Natural killer cell (primary cell): ENCODE results near the gene MANSC4. TPM values are rescaled to one million over a fixed set of nuclear protein-coding genes. Genes with fewer than 3 reads are reported as not detected.
A peak's percentile ranks its signal among the peaks of the same experiment; 100 is the strongest.

Experiments
- ATAC-seq, 3 donors: fragments of 150-1000 bp in 2 of 3; fragments of 200-7000 bp in 1 of 3; cut with Tn5 transposase; 1 replicate in 1 of 3; 2 replicates in 2 of 3; pipeline ENCODE4 v1.10.0; 2021; ENCODE audit warnings: mild to moderate bottlenecking in 2 of 3, moderate library complexity in 2 of 3
- DNase-seq, 2 donors: peaks; one replicate each; pipeline versions ENCODE4 v3.0.0 to v3.0.0-alpha.2; 2013 to 2021; ENCODE audit warnings: mixed read lengths in 1 of 2
- H3K27ac ChIP-seq: one replicate; pipeline ENCODE4 v1.5.1; 2013; ENCODE audit warnings: mild to moderate bottlenecking, low read length
- H3K27me3 ChIP-seq: one replicate; pipeline ENCODE4 v1.6.1; 2013; ENCODE audit warnings: low read length; ENCODE audit not compliant: control insufficient read depth, insufficient read depth
- H3K36me3 ChIP-seq: one replicate; pipeline ENCODE4 v1.6.1; 2013; ENCODE audit warnings: low read length; ENCODE audit not compliant: control insufficient read depth, insufficient read depth
- H3K4me1 ChIP-seq: one replicate; pipeline ENCODE4 v1.6.1; 2013; ENCODE audit warnings: low read length; ENCODE audit not compliant: control insufficient read depth, insufficient read depth
- H3K4me3 ChIP-seq: one replicate; pipeline ENCODE4 v1.5.1; 2013; ENCODE audit warnings: low read length
- H3K9me3 ChIP-seq: one replicate; pipeline ENCODE4 v1.6.1; 2013; ENCODE audit warnings: low read length; ENCODE audit not compliant: control insufficient read depth, insufficient read depth
- H3K27ac Mint-ChIP-seq, 2 donors: one replicate each; pipeline ENCODE4 v1.8.0; 2022; ENCODE audit warnings: mild to moderate bottlenecking in 2 of 2, mixed read lengths in 2 of 2, moderate library complexity in 1 of 2
- H3K27me3 Mint-ChIP-seq, 2 donors: one replicate each; pipeline ENCODE4 v1.8.0; 2022; ENCODE audit warnings: low read depth in 2 of 2, mixed read lengths in 2 of 2
- H3K36me3 Mint-ChIP-seq: one replicate; pipeline ENCODE4 v1.8.0; 2022; ENCODE audit warnings: mixed read lengths
- H3K4me1 Mint-ChIP-seq, 2 donors: one replicate each; pipeline ENCODE4 v1.8.0; 2022; ENCODE audit warnings: mixed read lengths in 2 of 2
- H3K4me3 Mint-ChIP-seq: one replicate; pipeline ENCODE4 v1.8.0; 2022; ENCODE audit warnings: mild to moderate bottlenecking, moderate library complexity, mixed read lengths
- H3K9me3 Mint-ChIP-seq, 2 donors: one replicate each; pipeline ENCODE4 v1.8.0; 2022; ENCODE audit warnings: mixed read lengths in 2 of 2
- CTCF ChIP-seq: fragments of 200-600 bp; IDR thresholded peaks from one replicate; pipeline ENCODE4 v1.8.0; 2022; ENCODE audit warnings: antibody characterized with exemption
- WGBS: methylation state at CpG from one replicate; pipeline ENCODE4 v1.1.7; 2013; ENCODE audit warnings: missing lambda C conversion rate; ENCODE audit not compliant: insufficient coverage; 5-methylcytosine and 5-hydroxymethylcytosine counted together
- intact Hi-C: fragments of 100-400 bp; cut with micrococcal nuclease; formaldehyde crosslinking; loops from one replicate; pipeline ENCODE4 v1.14.2; 2022
- total RNA-seq, 4 donors: library from RNA; stranded (reverse); fragments of 120-200 nt in 1 of 4; gene quantifications; one replicate each; pipeline versions ENCODE4 v1.2.3 to v1.2.4, GENCODE V29; 2013 to 2022

MANSC4 gene
- total RNA-seq, 3 donors from 2014 or later (not counting 1 experiment from before 2014, with no cell fraction given) = not detected

- H3K4me1 ChIP-seq = peaks cover 20% of the 10 kb centered on the region
- peak overlapping the region; percentile 44 for H3K4me3 ChIP-seq
- DNase-seq (peak in 1 of 2 donors; percentile 54), ATAC-seq (peak; percentile 22 to 28 (median 27))
- peak overlapping the region; percentile 88 for H3K4me3 Mint-ChIP-seq
- peak overlapping the region; percentile 29 to 64 for H3K27ac Mint-ChIP-seq
- no peaks in the 10 kb centered on the region for H3K27me3 Mint-ChIP-seq
- H3K4me1 Mint-ChIP-seq = peaks cover 26 to 41% of the 10 kb centered on the region in 2 donors
- H3K9me3 ChIP-seq = no peaks in the 10 kb centered on the region
- intact Hi-C loops = no loop called here
- H3K27me3 ChIP-seq = no peaks in the 10 kb centered on the region
- no peak for TF ChIP-seq CTCF
- H3K27ac ChIP-seq = peak overlapping the region; percentile 20
- H3K9me3 Mint-ChIP-seq = no peaks in the 10 kb centered on the region
- WGBS = 29% methylated on average over 26 of the region's 27 CpGs
- no peaks in the 10 kb centered on the region for H3K36me3 ChIP-seq
- H3K36me3 Mint-ChIP-seq = no peaks in the 10 kb centered on the region
Observed at GRCh38 chr12:27780612-27781408, 774 bp upstream of the MANSC4 start.

GRCh38 chr12:27779416-27779919, 568 bp downstream of the MANSC4 start:
- Histone ChIP-seq H3K9me3 (no peaks in the 10 kb centered on the region), H3K4me3 (peak overlapping the region; percentile 53), H3K36me3 (no peaks in the 10 kb centered on the region), H3K4me1 (peaks cover 20% of the 10 kb centered on the region), H3K27ac (no peak overlapping the region), H3K27me3 (no peaks in the 10 kb centered on the region)
- H3K4me3 Mint-ChIP-seq = peak overlapping the region; percentile 90
- ATAC-seq = peak; percentile 46 to 56 (median 53)
- DNase-seq = peak in 1 of 2 donors; percentile 37
- intact Hi-C loops = no loop called here
- H3K9me3 Mint-ChIP-seq = no peaks in the 10 kb centered on the region
- 4% methylated on average over 36 of the region's 36 CpGs for WGBS
- H3K36me3 Mint-ChIP-seq = no peaks in the 10 kb centered on the region
- H3K4me1 Mint-ChIP-seq = peaks cover 21 to 32% of the 10 kb centered on the region in 2 donors
- H3K27me3 Mint-ChIP-seq = no peaks in the 10 kb centered on the region
- H3K27ac Mint-ChIP-seq = peak overlapping the region in 1 of 2 donors; percentile 75
- no peak for TF ChIP-seq CTCF

- no CpG with 5 or more reads among the region's 1 CpG for WGBS
- H3K4me1 Mint-ChIP-seq = peaks cover 19 to 30% of the 10 kb centered on the region in 2 donors
Observed at GRCh38 chr12:27778206-27778605, 1.8 kb downstream of the MANSC4 start.

More at GRCh38 chr12:27778206-27778605, 1.8 kb downstream of the MANSC4 start:
- no peak for ATAC-seq
- Histone ChIP-seq H3K9me3 (no peaks in the 10 kb centered on the region), H3K27me3 (no peaks in the 10 kb centered on the region), H3K4me3 (no peak overlapping the region), H3K36me3 (no peaks in the 10 kb centered on the region), H3K27ac (no peak overlapping the region), H3K4me1 (peaks cover 20% of the 10 kb centered on the region)
- Mint-ChIP-seq H3K9me3 (no peaks in the 10 kb centered on the region), H3K27me3 (no peaks in the 10 kb centered on the region), H3K4me3 (peak overlapping the region; percentile 74), H3K27ac (no peak overlapping the region), H3K36me3 (no peaks in the 10 kb centered on the region)
- DNase-seq = no peak
- no peak for TF ChIP-seq CTCF
- intact Hi-C loops = no loop called here
